HG02885 (cell line): Measurements from ENCODE around the gene ANTXR1.

Experiments
- ATAC-seq: cut with Tn5 transposase; IDR thresholded peaks from one replicate; pipeline ENCODE4 v1.9.1; 2021; ENCODE audit warnings: mild to moderate bottlenecking; ENCODE audit not compliant: unreplicated experiment, poor library complexity

ANTXR1 gene

DNA sequence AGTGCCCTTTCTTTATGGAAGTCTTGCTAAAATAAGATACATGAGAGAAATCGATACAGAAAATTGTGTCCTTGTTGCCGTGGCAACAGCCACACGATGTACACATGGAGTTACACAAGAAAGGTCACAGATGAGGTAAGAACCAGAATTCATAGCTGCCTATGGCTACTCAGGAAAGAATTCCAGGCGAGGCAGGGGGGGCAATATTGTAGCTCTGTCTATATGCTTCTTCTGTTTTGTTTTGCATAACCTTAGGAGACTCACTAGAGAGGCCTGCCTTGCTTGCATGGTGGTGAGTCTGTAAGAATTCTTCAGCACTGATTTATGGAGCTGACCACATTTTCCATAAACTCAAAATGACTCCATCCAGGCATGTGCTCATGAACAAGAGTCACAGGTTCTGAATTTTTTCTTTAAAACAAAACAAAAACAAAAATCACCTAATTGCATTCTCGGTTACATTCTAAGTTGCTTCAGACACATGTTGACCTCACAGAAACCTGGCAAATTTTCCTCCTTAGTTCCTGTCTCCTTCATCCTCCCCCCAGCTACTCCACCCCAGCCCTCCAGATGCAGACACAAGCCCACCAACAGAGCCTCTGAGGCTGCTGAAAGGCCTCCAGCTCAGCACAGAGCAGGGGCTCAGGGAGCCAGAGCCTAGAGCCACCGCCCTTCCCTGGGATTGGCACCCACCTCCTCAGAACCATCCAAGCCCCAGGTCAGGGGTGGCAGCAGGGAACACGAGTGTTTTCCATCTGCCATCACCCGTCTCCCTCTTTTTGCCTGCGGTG, 183.5 kb downstream of the ANTXR1 start:
- no peak for ATAC-seq

DNA sequence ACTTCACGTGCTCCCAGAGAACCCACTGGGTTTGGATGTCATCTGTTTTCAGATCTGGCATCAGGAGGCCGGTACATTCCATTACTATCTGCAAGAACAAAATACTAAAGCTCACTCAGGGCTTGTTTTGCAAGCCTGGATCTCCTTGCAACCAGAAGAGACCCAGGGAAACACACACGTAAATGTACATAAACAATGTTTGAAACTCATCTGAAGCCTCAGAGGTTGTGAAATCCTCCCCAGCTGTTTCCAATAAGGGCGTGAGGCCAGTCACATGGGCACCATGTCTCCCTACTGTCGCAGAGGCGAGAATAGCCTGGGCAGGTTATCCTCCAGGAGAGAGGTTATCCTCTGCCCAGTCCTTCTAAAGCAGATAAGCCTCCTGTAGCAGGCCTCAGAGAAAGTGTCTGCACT, 187.1 kb downstream of the ANTXR1 start:
- no peak for ATAC-seq

DNA sequence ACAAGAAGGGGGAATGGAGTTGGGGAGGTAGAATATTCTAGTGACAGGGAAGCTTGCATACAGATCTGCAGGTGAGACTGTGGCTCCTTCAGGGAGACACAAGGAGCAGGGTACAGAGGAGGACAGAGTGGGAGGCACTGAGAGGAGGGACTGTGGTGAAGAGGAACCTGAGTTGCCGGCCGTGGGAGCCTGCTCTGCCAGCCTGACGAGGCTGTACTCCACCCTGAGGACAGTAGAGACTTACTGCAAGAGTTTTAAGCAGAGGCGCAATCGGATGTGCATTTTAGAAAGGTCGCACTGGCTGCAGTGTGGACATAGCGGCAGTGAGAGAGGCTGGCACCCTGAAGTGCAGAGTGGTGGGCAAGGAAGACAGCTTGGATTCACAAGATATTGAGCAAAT, 188.3 kb downstream of the ANTXR1 start:
- no peak for ATAC-seq

DNA sequence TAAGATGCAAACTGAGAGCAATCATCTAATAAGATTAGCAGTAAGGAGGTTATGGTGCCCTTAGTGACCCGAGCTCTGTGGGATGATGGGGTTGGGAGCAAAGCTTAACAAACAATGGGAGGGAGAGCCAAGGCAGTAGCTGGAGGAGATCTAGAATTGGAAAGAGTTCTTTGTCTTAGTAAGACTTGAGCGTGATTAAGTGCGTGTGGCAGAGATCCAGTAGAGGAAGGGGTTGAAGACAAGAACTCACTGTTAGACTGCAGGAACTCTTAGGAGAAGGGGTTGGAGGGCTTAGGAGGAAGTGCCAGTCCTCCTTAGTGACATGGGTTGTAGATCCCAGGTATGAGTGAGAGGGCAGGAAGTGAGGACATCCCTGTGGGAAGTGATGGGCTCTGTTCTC, 189.3 kb downstream of the ANTXR1 start:
- ATAC-seq, result no peak

DNA sequence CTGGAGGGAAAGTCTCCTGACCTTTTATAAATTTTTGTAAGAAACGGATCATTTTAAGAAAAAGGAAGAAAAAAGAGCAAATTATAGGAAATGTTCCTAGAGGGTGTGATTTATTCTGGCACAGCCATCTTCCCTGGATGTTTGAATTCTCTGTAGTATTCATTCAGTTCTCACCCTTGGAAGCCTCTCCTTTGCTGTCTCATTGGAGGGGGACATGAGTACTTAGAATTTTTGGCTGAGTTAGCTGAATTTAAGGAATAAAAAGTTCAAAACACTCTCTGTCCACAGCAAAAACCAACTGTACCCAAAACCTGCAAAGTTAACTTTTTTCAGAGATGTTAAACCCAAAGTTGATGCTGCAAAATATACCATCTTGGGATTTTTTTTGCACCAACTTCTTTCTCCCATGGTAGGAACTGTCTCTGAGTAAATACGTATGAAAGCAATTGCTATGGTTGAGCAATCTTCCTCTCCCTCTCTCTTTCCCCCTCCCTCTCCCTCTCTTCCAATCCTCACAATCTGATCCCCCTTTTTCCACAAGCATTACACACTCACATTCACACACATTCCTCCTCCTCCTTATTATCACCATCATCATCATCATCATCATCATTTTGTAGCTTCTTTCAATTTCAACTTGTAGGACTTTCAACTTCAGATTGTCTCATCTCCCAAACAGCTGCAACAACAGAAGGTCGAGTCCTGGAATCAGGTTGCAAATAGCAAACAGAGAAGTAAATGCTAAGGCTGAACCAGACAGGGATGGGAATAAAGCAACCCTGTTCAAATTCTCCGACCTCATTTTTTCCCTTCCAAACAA, 190.4 kb downstream of the ANTXR1 start:
- no peak for ATAC-seq

DNA sequence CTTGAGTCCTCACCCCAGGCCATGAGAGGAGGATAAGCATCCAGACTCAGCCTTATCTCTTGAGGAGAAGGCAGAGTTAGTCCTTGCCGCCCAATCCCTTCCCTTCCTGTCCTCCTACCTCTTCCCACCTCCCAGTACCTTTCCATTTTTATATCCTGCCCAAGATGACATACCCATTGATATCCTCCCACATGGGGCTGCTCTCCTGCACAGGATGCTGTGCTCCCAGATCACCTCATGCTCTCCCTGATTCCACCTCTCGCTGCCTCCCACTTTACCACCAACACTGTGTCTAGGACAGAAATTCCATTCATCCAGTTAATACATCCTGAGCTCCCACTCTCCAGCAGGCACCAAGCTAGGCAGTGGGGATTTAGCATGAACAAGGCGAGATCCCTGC, 191.7 kb downstream of the ANTXR1 start:
- no peak for ATAC-seq

DNA sequence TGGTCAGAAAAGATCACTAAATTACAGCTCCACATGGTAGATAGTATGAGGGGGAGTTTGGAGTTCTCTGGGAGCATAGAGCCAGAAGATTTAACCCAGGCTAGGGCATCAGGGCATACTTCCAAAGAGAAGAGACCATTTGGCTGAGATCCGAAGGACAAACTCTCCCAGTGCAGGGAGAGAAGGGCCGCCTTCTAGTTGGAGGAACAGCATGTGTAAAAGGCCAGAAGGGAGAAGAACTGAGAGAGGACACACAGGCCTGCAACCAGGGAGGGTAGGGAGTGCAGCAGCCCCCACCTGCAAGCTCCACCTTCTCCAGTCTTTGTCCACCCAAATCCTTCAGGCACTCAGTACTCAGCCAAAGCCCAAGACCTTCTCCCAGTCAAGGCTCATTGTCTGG, 192.1 kb downstream of the ANTXR1 start:
- ATAC-seq, result no peak

DNA sequence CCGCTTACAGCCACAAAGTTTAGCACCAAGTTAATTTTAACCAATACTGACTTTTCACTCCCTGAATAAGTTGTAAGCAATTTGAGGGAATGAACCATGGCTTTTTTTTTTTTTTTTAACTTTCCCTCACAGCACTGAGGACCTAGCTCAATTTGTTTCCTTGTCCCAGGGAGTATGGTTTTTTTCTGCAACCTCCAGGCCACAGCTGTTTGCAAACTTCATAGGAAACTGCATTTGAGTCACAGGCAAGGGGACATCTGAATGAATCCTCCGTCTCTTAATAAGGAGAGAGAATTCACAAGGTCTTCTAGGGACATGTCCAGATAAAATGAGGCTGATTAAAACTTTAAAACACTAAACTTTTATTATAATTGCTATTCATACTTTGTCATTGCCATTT, 192.5 kb downstream of the ANTXR1 start:
- no peak for ATAC-seq

DNA sequence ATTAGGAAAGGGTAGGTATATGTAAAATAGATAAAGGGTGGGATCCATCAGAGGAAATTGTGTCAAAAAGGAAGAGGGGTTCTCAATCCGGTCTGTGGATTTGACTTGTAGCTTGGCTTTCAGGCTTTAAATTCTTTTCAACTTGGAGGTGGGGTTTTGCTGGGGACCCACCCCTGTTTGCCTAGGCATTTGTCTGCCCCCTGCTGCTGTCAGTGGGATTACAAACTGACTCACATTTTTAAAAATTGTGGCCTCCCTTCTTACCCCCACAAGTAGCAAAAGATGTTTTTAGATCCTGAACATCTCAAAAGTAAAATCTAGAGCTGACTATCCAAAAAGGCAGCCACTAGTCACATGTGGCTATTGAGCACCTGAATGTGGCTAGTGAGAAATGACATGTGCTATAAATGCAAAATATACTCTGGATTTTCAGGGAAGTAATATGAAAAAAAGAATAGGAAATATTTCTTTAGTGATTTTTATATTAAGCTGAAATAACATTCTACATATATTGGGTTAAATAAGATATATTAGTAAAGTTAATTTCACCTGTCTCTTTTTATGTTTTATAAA, 195.1 kb downstream of the ANTXR1 start:
- no peak for ATAC-seq

DNA sequence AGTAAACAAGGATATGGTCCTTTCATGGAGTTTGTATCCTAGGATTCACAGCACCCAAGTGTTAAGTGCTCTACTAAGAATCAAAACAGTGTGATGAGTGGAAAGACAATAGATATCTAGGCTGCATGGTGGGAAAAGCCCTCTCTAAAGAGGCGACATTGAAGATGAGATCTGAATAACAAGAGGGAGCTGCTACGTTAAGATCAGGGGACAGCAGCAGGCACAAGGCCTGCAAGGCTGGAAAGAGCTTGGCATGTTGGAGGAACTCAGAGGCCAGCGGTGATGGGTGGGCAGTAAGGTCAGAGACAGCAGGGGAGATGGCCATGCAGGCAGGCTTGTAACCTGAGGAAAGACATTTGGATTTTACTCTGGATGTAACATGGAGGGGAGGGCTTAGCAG, 196.5 kb downstream of the ANTXR1 start:
- no peak for ATAC-seq

DNA sequence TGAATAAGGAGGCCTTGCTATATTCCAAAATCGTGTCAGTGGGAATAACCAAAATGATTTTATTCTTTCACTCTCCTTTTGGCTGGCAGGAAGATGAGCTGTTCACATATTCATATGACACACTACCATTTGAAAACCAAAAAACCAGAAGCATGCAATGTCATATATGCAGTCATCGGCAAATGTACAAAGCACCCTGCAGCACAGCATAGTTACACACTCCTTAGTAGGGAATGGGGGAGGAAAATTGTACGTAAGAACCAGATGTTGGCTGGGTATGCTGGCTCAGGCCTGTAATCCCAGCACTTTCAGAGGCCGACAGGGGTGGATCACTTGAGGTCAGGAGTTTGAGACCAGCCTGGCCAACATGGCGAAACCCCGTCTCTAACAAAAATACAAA, 197.4 kb downstream of the ANTXR1 start:
- ATAC-seq, result no peak

DNA sequence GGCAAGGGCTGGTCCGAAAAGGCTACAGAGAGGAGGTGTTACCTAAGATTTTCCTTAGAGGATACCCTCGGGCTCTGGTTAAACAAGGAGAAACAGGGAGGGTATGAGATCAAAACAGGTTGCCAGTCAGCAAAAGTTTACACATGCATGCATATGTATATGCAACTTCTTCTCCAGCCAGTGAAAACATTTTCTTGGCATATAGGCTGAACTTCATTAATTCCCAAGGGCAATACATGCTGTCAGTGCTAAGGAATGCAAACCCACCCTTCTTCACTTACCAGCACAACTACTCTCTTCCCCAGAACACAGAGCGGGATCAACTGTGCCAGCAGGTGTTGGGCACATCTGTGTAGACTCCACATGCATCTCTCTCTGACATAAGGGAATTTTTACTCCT, 198.1 kb downstream of the ANTXR1 start:
- no peak for ATAC-seq

DNA sequence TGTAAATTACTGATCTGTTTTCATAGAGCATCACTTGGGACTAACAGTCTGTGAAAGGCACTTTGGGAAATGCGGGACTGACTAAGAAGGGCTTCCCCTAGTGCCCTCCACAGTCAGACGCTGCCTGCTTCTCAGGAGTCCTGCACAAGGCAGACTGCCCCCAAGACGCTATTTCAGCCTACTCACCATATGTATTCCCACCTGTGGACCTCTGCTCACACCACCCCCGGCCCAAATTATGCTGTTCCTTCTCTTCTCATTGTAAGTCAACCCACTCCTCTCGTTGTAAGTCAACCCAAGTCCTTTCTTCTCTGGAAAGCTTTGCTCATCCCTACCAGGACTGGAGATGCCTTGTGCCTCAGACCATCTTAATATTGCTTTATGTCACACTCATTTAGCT, 198.7 kb downstream of the ANTXR1 start:
- ATAC-seq, result no peak

DNA sequence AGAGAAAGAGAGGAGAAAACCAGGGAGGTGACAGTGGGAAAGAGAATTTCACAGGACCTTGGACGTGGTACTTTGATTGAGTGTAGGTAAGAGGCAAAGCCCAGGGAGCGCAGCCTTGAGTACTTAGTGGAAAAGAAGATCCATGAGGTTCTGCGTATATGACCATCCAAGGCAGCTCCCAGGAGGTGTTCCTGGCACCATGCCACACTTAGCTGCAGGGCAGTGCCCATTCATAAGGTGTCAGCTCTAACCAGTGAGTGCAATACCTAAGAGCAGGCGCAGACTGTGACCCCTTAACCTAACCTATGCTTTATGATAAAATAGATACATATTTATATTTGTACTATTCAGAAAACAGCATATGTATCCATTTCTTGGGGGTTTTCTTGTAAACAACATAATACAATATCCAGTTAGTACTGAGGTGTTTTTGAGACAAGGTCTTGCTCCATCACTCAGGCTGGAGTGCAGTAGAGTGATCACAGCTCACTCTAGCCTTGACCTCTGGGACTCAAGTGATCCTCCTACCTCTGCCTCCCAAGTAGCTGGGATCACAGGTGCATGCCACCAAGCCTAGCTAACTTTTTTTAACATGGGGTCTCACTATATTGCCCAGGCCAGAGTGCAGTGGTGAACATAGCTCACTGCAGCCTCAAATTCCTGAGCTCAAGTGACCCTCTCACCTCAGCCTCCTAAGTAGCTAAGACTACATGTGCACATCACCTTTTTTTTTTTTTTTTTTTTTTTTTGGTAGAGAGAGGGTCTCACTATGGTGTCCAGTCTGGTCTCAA, 199.5 kb downstream of the ANTXR1 start:
- ATAC-seq, result no peak

DNA sequence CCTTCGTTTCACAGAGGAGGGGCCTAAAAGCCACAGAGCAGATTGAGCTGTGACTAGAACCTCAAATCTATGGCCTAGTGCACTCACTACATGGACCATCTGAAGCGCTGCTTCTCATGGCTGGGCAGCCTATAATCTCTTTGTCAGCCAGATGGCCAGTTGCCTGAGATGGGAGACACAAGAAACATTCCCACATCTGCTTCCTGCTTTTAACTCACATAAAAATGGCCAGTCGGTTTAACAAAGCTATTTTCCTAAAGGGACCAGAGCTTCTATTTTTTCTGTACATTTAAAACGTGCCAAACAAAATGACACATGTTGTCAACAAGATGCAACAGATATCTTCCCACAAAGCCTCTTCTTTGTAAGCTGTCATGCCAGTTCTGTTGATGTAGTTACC, 200.2 kb downstream of the ANTXR1 start:
- ATAC-seq, result no peak

DNA sequence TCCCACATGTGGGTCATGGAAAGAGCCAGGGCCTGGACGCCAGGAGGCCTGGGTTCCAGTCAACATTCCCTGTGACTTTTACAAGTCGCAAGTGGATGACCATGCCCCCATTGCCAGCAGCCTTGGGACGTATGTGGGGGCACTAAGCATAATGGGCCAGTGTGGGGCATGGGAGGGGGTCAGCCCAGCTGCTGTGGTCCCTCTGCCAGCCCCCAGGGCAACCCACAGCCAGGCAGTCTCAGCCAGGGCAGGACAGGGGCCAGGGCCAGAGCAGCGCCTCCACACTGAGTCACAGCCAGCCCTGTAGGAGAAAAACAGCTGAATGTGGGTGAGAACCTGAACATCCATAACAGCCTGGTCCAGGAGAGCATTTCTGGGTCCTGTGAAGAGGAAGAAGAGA, 200.8 kb downstream of the ANTXR1 start:
- ATAC-seq, result no peak

DNA sequence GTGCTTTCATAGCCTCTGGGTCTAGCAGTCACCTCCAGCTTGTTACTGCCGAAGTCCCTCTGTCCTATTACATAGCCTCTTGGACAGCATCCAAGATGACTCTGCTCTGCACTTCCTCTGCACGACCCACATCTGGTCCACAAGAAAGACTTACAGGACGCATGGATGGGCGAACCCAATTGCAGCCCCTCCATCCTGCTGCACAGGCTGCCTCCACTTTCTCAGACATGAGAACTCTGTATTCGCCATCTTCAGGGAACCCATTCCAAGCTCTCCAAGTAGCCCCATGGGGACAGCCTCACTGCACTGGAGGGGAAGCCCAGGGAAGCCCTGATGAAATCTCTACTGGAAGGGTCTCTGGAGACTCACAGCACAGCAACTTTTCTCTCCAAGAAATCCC, 201.9 kb downstream of the ANTXR1 start:
- ATAC-seq, result no peak

DNA sequence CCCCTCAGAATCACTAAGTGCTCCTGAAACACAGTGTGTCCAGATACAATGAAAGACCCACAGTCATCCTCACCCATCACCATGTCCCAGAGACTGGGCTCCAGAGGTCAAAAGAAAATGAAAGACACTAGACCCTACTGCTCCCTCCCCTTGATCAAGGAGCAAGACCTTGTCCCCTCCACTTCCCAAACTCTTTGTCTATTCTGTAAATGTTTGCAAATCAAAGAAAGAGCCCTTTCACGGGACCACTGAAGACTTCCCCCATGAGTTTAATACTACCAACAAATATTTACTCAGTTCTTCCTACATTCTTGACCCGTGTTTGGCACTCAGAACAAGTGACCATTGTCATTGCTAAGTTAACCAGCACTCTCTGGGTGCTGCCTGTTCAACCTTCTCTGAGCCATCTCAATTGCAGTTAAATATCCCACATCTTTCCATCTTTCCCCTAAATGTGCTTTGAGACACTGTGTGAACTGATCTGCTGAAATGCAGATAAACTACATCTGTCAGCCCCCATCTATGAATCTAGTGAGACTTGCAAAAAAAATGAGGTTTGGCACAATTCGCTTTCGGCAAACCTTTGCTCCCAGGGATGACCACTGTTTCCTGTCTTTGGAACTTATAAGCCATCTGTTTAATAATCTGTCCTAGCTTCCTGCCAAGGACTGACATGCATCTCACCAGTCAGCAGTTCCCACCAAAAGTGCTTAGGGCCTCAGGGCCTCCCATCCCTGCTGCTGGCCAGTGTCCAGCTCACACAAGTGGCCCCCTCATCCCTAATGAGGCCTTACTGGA, 203.8 kb downstream of the ANTXR1 start:
- no peak for ATAC-seq

DNA sequence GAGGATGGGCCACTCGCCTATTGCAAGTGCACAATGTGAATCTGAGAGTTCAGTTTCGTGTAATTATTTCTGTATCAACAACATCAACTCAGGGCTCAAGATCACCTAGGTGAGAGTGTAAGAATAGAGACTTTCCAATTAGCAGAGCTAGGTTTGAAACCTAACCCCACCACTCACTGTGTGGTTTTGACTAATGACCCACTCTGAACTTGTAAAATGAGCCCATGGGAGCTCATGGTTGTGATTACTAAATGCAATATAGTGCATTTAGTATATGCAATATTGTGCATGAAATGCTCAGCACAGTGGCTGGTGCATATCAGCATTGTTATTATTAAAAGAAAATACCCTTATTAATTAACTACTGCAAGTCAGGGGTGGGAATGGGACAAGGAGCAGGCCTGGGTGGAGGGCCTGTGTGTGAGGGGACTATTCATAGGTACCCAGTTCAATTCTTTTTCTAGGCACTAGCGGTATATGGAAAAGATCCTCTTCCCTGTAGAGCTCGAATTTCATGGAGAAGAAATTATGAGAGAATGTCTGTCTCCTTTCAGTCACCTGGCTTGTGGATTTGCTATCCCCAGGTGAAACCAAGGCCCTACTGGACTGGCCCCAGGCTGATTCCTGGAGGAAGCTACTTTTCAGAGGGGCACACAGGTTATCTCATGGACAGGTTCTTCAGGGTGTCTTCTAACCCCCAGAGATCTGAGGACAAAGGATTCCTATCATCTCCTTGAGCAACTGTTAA, 204.5 kb downstream of the ANTXR1 start:
- ATAC-seq, result no peak
